Osteoblast (primary cell): ENCODE measurements around the gene C3orf33. TPM values are rescaled to one million over a fixed set of nuclear protein-coding genes. Genes with fewer than 3 reads are reported as not detected.

Experiments used
- DNase-seq: peaks from one replicate; pipeline ENCODE4 v3.0.0; 2011; ENCODE audit warnings: low spot score, mixed read lengths; ENCODE audit not compliant: insufficient read length; ENCODE audit errors: missing footprints
- H2AFZ ChIP-seq: 2 replicates; pipeline ENCODE4 v1.6.0; 2011; ENCODE audit warnings: mild to moderate bottlenecking, low read length
- H3K27ac ChIP-seq: 2 replicates; pipeline ENCODE4 v1.5.1; 2011; ENCODE audit warnings: mild to moderate bottlenecking, low read depth, low read length, moderate library complexity
- H3K27me3 ChIP-seq: 2 replicates; pipeline ENCODE4 v1.6.0; 2012; ENCODE audit warnings: mild to moderate bottlenecking, control low read depth, inconsistent platforms, low read length, moderate library complexity; ENCODE audit not compliant: insufficient read depth
- H3K36me3 ChIP-seq: 2 replicates; pipeline ENCODE4 v1.5.1; 2011; ENCODE audit warnings: mild to moderate bottlenecking, low read length, control low read depth, moderate library complexity; ENCODE audit not compliant: insufficient read depth
- H3K4me1 ChIP-seq: 2 replicates; pipeline ENCODE4 v1.5.1; 2011; ENCODE audit warnings: mild to moderate bottlenecking, low read length, control low read depth, moderate library complexity; ENCODE audit not compliant: insufficient read depth
- H3K4me2 ChIP-seq: 2 replicates; pipeline ENCODE4 v1.6.0; 2011; ENCODE audit warnings: mild to moderate bottlenecking, low read length; ENCODE audit not compliant: insufficient read depth
- H3K4me3 ChIP-seq: fragments of 200-600 bp; sonication (generic); 3 replicates; pipeline ENCODE4 v1.5.1; 2012; ENCODE audit warnings: mild to moderate bottlenecking, low read length, inconsistent platforms; ENCODE audit not compliant: insufficient read depth
- H3K79me2 ChIP-seq: 2 replicates; pipeline ENCODE4 v1.6.0; 2012; ENCODE audit warnings: mild to moderate bottlenecking, low read length, control low read depth, inconsistent platforms; ENCODE audit not compliant: insufficient read depth
- H3K9me3 ChIP-seq: 2 replicates; pipeline ENCODE4 v1.5.1; 2011; ENCODE audit warnings: low read depth, low read length, control low read depth
- H4K20me1 ChIP-seq: 2 replicates; pipeline ENCODE4 v1.6.0; 2012; ENCODE audit warnings: mild to moderate bottlenecking, low read length, control low read depth; ENCODE audit not compliant: insufficient read depth
- total RNA-seq: library from RNA; depleted of rRNA; stranded (reverse); fragments of >200 nt; gene quantifications from 2 replicates; pipeline ENCODE4 v1.2.3, GENCODE V29; 2012
- TF ChIP-seq, protein P1 (sequence below): IDR thresholded peaks from 2 replicates; pipeline ENCODE4 v1.5.1; 2011; ENCODE audit warnings: mild to moderate bottlenecking, low read depth, low read length, moderate library complexity; ENCODE audit errors: extremely low read depth

The C3orf33 gene, protein sequence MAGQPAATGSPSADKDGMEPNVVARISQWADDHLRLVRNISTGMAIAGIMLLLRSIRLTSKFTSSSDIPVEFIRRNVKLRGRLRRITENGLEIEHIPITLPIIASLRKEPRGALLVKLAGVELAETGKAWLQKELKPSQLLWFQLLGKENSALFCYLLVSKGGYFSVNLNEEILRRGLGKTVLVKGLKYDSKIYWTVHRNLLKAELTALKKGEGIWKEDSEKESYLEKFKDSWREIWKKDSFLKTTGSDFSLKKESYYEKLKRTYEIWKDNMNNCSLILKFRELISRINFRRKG
- total RNA-seq: 2.5 and 4.7 TPM in 2 replicates

- Histone ChIP-seq H3K4me3 (peak within 1 kb of the TSS; percentile 97), H3K79me2 (no peaks in the 10 kb centered on the region), H3K4me2 (peak within 1 kb of the TSS; percentile 91), H3K9me3 (no peaks in the 10 kb centered on the region), H3K27me3 (no peaks in the 10 kb centered on the region), H2AFZ (peak within 1 kb of the TSS; percentile 95), H3K4me1 (peaks cover 4% of the 10 kb centered on the region), H4K20me1 (no peaks in the 10 kb centered on the region), H3K36me3 (no peaks in the 10 kb centered on the region), H3K27ac (peak within 1 kb of the TSS; percentile 80)
- TF ChIP-seq, protein P1, sequence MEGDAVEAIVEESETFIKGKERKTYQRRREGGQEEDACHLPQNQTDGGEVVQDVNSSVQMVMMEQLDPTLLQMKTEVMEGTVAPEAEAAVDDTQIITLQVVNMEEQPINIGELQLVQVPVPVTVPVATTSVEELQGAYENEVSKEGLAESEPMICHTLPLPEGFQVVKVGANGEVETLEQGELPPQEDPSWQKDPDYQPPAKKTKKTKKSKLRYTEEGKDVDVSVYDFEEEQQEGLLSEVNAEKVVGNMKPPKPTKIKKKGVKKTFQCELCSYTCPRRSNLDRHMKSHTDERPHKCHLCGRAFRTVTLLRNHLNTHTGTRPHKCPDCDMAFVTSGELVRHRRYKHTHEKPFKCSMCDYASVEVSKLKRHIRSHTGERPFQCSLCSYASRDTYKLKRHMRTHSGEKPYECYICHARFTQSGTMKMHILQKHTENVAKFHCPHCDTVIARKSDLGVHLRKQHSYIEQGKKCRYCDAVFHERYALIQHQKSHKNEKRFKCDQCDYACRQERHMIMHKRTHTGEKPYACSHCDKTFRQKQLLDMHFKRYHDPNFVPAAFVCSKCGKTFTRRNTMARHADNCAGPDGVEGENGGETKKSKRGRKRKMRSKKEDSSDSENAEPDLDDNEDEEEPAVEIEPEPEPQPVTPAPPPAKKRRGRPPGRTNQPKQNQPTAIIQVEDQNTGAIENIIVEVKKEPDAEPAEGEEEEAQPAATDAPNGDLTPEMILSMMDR: peak; percentile 74
- peak; percentile 94 for DNase-seq
Measured at GRCh38 chr3:155805802-155806618, at the start of gene C3orf33. Gene C3orf33 (minus strand): TSS chr3:155806278. CDS start chr3:155806252, 26 bp downstream.

DNA sequence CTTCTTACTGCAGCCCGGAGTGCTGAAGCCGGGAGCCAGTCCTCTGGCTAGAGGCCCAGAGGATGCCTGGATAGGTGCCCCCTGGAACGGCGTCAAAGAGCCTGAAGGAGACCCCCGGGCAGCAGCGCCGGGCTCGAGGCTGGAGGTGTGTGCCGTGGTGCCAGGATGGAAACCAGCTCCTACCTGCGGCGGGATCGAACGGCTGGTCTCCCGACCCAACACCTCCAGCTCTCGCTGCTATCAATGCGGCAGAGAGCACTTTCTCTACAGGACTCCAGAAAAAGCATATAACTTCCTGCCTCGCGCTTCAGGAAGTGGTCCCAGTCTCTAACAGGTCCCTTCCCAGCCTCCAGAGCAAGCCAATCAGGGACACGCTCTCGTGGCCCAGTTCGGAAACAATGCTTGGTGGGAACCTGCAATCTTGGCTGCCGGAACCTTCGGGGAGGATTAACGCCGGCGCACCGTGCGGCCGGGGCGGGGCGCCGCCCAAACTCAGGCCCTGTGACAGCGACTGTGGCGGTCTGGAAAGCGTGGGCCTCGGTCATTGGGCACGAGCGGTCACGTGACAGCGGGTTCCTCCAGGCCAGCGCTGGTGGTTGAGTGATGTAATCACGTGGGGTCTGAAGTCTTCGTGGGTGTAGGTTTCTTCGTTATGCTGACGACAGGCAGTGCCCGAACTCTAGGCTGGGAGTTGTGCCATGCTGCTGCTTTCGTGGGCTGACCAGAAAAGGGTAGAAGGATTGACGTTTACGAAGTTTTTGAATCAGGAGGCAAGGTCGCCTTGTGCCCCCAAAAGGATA, 48.3 kb upstream of the C3orf33 start, which contains the start of gene SLC33A1:
TSS of gene SLC33A1 (minus strand) at position 287 of the 800 bp plus-strand sequence. CDS start 430 bp downstream, outside the sequence.
- peaks cover 17% of the 10 kb centered on the region for H4K20me1 ChIP-seq
- peaks cover 45% of the 10 kb centered on the region for H3K79me2 ChIP-seq
- H3K4me1 ChIP-seq: peaks cover 18% of the 10 kb centered on the region
- H3K27me3 ChIP-seq: no peaks in the 10 kb centered on the region
- H3K4me2 ChIP-seq: peak within 1 kb of the TSS; percentile 98
- H3K9me3 ChIP-seq: no peaks in the 10 kb centered on the region
- TF ChIP-seq, protein P1: no peak
- H3K4me3 ChIP-seq: peak within 1 kb of the TSS; percentile 94
- peak within 1 kb of the TSS; percentile 93 for H2AFZ ChIP-seq
- H3K27ac ChIP-seq: peak within 1 kb of the TSS; percentile 91
- H3K36me3 ChIP-seq: no peaks in the 10 kb centered on the region
- peak; percentile 99 for DNase-seq

DNA sequence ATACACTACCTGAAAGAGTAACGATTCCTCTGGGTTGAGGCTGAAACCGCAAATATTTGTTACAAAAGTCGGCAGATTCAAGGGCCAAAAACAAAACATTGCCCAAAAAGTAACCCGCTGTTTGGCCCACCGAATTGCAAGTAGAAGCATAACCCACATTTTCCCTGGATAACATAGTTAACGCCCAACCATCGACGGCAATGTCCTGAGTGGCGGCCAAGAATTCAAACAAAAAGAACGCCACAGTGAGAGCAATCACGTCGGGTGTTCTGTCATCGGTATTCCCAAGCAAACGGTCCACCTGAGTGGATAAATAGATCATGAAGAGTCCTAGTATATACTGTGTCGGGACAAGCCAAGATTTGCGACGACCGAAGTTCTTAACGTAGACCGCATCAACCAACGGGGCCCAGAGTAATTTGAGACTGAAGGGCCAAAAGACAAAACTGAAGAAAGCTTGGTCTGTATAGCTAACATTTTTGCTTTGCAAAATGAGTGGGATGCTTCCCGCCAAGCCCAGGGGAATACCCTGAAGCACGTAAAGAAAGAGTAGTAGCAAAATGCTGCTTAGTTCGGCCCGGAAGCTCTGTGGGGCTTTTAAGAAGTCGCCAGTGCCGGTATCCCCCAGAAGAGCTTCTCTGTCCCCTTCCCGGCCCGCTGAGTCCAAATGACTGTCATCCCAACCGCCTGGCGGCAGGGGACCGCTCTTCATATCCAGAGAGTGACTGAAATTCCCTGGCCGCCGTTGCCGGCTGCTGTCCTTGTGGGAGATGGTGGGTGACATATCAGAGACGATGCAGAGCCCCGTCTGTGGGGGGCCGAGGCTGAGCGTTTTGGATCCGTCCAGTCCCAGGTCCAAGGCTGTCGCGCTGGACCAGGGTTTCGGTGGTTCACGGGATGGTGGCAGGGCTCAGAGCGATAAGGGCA, 47.4 kb upstream of the C3orf33 start:
- Histone ChIP-seq H2AFZ (peak overlapping the region; percentile 93), H3K4me2 (peak overlapping the region; percentile 98), H3K4me1 (peaks cover 18% of the 10 kb centered on the region), H4K20me1 (peaks cover 17% of the 10 kb centered on the region), H3K27me3 (no peaks in the 10 kb centered on the region), H3K4me3 (peak overlapping the region; percentile 94), H3K9me3 (no peaks in the 10 kb centered on the region), H3K27ac (peak overlapping the region; percentile 85), H3K36me3 (no peaks in the 10 kb centered on the region), H3K79me2 (peaks cover 53% of the 10 kb centered on the region)
- DNase-seq: no peak
- TF ChIP-seq, protein P1: no peak
